HL-60 (cell line): Measurements from ENCODE around the gene TNFSF8.

Experiments
- GABPA ChIP-seq: IDR thresholded peaks from 2 replicates; pipeline ENCODE4 v1.6.1; 2012; ENCODE audit warnings: low read depth
- POLR2AphosphoS5 ChIP-seq: IDR thresholded peaks from 2 replicates; pipeline ENCODE4 v1.6.1; 2012; ENCODE audit warnings: low read depth
- TF ChIP-seq, protein P1 (sequence below): IDR thresholded peaks from one replicate; pipeline ENCODE4 v1.5.1; 2011; ENCODE audit warnings: low read length, control low read depth, inconsistent platforms; ENCODE audit not compliant: insufficient read depth
- TF ChIP-seq, protein P2 (sequence below): IDR thresholded peaks from 2 replicates; pipeline ENCODE4 v1.6.1; 2012; ENCODE audit warnings: low read depth; ENCODE audit not compliant: insufficient replicate concordance

DNA sequence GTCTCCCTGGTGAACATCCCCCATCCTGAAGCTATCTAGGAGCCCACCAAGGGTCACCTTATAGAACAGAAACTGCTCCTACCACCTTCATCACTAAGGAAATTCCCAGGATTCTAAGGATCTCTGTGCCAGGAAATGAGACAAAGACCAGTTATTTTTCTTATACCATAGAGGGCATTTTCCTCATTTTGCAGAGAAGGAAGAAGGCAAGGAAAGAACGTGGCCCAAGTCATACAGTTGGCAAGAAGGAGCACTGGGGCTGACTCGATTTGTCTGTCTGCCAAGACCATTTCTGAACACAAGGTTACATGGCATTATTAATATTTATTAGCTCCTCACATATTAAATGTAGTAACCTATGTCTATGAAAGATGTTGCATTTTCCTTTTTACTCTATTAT lies 74.9 kb downstream of the TNFSF8 start:
- no peak for TF ChIP-seq POLR2AphosphoS5
- TF ChIP-seq, protein P1, sequence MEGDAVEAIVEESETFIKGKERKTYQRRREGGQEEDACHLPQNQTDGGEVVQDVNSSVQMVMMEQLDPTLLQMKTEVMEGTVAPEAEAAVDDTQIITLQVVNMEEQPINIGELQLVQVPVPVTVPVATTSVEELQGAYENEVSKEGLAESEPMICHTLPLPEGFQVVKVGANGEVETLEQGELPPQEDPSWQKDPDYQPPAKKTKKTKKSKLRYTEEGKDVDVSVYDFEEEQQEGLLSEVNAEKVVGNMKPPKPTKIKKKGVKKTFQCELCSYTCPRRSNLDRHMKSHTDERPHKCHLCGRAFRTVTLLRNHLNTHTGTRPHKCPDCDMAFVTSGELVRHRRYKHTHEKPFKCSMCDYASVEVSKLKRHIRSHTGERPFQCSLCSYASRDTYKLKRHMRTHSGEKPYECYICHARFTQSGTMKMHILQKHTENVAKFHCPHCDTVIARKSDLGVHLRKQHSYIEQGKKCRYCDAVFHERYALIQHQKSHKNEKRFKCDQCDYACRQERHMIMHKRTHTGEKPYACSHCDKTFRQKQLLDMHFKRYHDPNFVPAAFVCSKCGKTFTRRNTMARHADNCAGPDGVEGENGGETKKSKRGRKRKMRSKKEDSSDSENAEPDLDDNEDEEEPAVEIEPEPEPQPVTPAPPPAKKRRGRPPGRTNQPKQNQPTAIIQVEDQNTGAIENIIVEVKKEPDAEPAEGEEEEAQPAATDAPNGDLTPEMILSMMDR, result no peak
- TF ChIP-seq, protein P2, sequence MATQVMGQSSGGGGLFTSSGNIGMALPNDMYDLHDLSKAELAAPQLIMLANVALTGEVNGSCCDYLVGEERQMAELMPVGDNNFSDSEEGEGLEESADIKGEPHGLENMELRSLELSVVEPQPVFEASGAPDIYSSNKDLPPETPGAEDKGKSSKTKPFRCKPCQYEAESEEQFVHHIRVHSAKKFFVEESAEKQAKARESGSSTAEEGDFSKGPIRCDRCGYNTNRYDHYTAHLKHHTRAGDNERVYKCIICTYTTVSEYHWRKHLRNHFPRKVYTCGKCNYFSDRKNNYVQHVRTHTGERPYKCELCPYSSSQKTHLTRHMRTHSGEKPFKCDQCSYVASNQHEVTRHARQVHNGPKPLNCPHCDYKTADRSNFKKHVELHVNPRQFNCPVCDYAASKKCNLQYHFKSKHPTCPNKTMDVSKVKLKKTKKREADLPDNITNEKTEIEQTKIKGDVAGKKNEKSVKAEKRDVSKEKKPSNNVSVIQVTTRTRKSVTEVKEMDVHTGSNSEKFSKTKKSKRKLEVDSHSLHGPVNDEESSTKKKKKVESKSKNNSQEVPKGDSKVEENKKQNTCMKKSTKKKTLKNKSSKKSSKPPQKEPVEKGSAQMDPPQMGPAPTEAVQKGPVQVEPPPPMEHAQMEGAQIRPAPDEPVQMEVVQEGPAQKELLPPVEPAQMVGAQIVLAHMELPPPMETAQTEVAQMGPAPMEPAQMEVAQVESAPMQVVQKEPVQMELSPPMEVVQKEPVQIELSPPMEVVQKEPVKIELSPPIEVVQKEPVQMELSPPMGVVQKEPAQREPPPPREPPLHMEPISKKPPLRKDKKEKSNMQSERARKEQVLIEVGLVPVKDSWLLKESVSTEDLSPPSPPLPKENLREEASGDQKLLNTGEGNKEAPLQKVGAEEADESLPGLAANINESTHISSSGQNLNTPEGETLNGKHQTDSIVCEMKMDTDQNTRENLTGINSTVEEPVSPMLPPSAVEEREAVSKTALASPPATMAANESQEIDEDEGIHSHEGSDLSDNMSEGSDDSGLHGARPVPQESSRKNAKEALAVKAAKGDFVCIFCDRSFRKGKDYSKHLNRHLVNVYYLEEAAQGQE, result no peak
- TF ChIP-seq GABPA, result no peak
